H1 (cell line): ENCODE data around the gene SEMA3D. TPM values are rescaled to one million over a fixed set of nuclear protein-coding genes. Genes with fewer than 3 reads are reported as not detected.

Experiments
- CTCF ChIA-PET: fragments of 300-600 bp; sonication (Branson Sonifier 250); formaldehyde crosslinking; loops from one replicate; lab custom pipeline; 2021; ENCODE audit not compliant: partially characterized antibody; lab: Charles Lee
- POLR2A ChIA-PET: fragments of 300-600 bp; sonication (Branson Sonifier 250); formaldehyde crosslinking; loops from one replicate; lab custom pipeline; 2021; ENCODE audit warnings: inconsistent platforms; ENCODE audit not compliant: partially characterized antibody; lab: Charles Lee
- DNase-seq, 2 experiments: peaks; one replicate each; pipeline versions ENCODE4 v3.0.0 to v3.0.0-alpha.2; 2010 to 2022; ENCODE audit warnings: low spot score in 2 of 2, low read depth in 1 of 2, mixed read lengths in 1 of 2
- FAIRE-seq: peaks from 2 replicates; lab custom pipeline; 2011; peaks lifted over from hg19 to GRCh38; lab: Jason Lieb, UNC
- H2AFZ ChIP-seq: 2 replicates; pipeline ENCODE4 v1.8.1; 2012; ENCODE audit warnings: low read length, inconsistent platforms
- H2AK5ac ChIP-seq: 2 replicates; pipeline ENCODE4 v1.6.1; 2013; ENCODE audit warnings: low read depth, low read length
- H2BK120ac ChIP-seq: replicated peaks from 2 replicates; pipeline ENCODE3; 2013; ENCODE audit warnings: low read depth, low read length, inconsistent platforms
- H2BK12ac ChIP-seq: 2 replicates; pipeline ENCODE4 v1.6.1; 2013; ENCODE audit warnings: low read depth, low read length
- H2BK15ac ChIP-seq: 2 replicates; pipeline ENCODE4 v1.6.1; 2013; ENCODE audit warnings: low read length
- H2BK20ac ChIP-seq: 2 replicates; pipeline ENCODE4 v1.6.1; 2013; ENCODE audit warnings: low read length
- H2BK5ac ChIP-seq: 2 replicates; pipeline ENCODE4 v1.6.1; 2013; ENCODE audit warnings: low read depth, low read length
- H3K14ac ChIP-seq: 2 replicates; pipeline ENCODE4 v1.6.1; 2013; ENCODE audit warnings: inconsistent platforms; ENCODE audit not compliant: insufficient read length
- H3K18ac ChIP-seq: 2 replicates; pipeline ENCODE4 v1.6.1; 2013; ENCODE audit warnings: low read length; ENCODE audit errors: extremely low read depth
- H3K23ac ChIP-seq: 2 replicates; pipeline ENCODE4 v1.6.1; 2013; ENCODE audit warnings: inconsistent platforms; ENCODE audit not compliant: insufficient read length
- H3K23me2 ChIP-seq: 2 replicates; pipeline ENCODE4 v1.6.1; 2013; ENCODE audit warnings: low read depth, low read length
- H3K27ac ChIP-seq: 2 replicates; pipeline ENCODE4 v1.6.1; 2011; ENCODE audit warnings: low read depth, low read length, inconsistent platforms
- H3K27me3 ChIP-seq, 4 experiments: replicated peaks in 1 of 4; 1 replicate in 1 of 4; 2 replicates in 3 of 4; pipeline versions ENCODE4 v1.6.1 to v1.8.1; 2011 to 2013; ENCODE audit warnings: low read length in 3 of 4, mild to moderate bottlenecking in 3 of 4, inconsistent platforms in 2 of 4, mixed read lengths in 2 of 4, moderate library complexity in 1 of 4; ENCODE audit not compliant: control insufficient read depth in 3 of 4, insufficient read depth in 3 of 4; ENCODE audit errors: extremely low read depth in 1 of 4
- H3K36me3 ChIP-seq, 4 experiments: 2 replicates each; pipeline versions ENCODE4 v1.6.1 to v1.8.1; 2011 to 2013; ENCODE audit warnings: mild to moderate bottlenecking in 4 of 4, low read length in 3 of 4, moderate library complexity in 2 of 4, control low read depth in 1 of 4, inconsistent platforms in 1 of 4; ENCODE audit not compliant: insufficient read depth in 4 of 4, control insufficient read depth in 2 of 4
- H3K4ac ChIP-seq: replicated peaks from 2 replicates; pipeline ENCODE3; 2013; ENCODE audit warnings: low read length, low read depth, mixed read lengths, inconsistent platforms; ENCODE audit not compliant: insufficient read length
- H3K4me1 ChIP-seq, 4 experiments: replicated peaks in 1 of 4; 1 replicate in 1 of 4; 2 replicates in 3 of 4; pipeline versions ENCODE4 v1.6.1 to v1.8.1; 2011 to 2013; ENCODE audit warnings: low read length in 3 of 4, inconsistent platforms in 2 of 4, mixed read lengths in 1 of 4; ENCODE audit not compliant: insufficient read depth in 4 of 4, control insufficient read depth in 3 of 4
- H3K4me2 ChIP-seq, 2 experiments: 2 replicates each; pipeline versions ENCODE4 v1.6.1 to v1.8.1; 2011 to 2013; ENCODE audit warnings: low read depth in 2 of 2, low read length in 2 of 2, control low read depth in 1 of 2, inconsistent platforms in 1 of 2, mild to moderate bottlenecking in 1 of 2; ENCODE audit not compliant: insufficient read depth in 1 of 2
- H3K4me3 ChIP-seq, 4 experiments: fragments of 200-600, 300-600 bp in 1 of 4; sonication (generic), shearing (Covaris generic), sonication (Bioruptor Twin) in 1 of 4; 2 replicates each; pipeline versions ENCODE4 v1.5.1 to v1.8.1; 2011 to 2016; ENCODE audit warnings: low read length in 4 of 4, low read depth in 3 of 4, control low read depth in 2 of 4, inconsistent platforms in 2 of 4, mild to moderate bottlenecking in 2 of 4, mixed read lengths in 1 of 4, moderate library complexity in 1 of 4; ENCODE audit not compliant: insufficient read depth in 2 of 4; ENCODE audit errors: extremely low read depth in 1 of 4
- H3K56ac ChIP-seq: replicated peaks from 2 replicates; pipeline ENCODE3; 2013; ENCODE audit warnings: low read depth, mild to moderate bottlenecking, mixed read lengths, low read length, inconsistent platforms; ENCODE audit not compliant: insufficient read length
- H3K79me1 ChIP-seq: 2 replicates; pipeline ENCODE4 v1.6.1; 2013; ENCODE audit warnings: low read depth, low read length, control low read depth
- H3K79me2 ChIP-seq, 2 experiments: 2 replicates each; pipeline versions ENCODE4 v1.6.1 to v1.8.1; 2012 to 2013; ENCODE audit warnings: low read length in 2 of 2, mild to moderate bottlenecking in 2 of 2, inconsistent platforms in 1 of 2; ENCODE audit not compliant: insufficient read depth in 2 of 2, control insufficient read depth in 1 of 2
- H3K9ac ChIP-seq, 4 experiments: replicated peaks in 1 of 4; 1 replicate in 1 of 4; 2 replicates in 3 of 4; pipeline versions ENCODE4 v1.6.1 to v1.8.1; 2011 to 2013; ENCODE audit warnings: low read depth in 3 of 4, low read length in 3 of 4, control low read depth in 2 of 4, mild to moderate bottlenecking in 2 of 4, moderate library complexity in 2 of 4, inconsistent platforms in 1 of 4; ENCODE audit errors: extremely low read depth in 1 of 4
- H3K9me3 ChIP-seq, 2 experiments: 2 replicates each; pipeline versions ENCODE4 v1.6.1 to v1.8.1; 2012 to 2013; ENCODE audit warnings: mild to moderate bottlenecking in 2 of 2, moderate library complexity in 2 of 2, control low read depth in 1 of 2, inconsistent platforms in 1 of 2, low read depth in 1 of 2, low read length in 1 of 2, mixed read lengths in 1 of 2; ENCODE audit not compliant: insufficient read depth in 2 of 2
- H4K20me1 ChIP-seq, 2 experiments: replicated peaks in 1 of 2; 2 replicates each; pipeline versions ENCODE3 to v1.8.1; 2011 to 2013; ENCODE audit warnings: inconsistent platforms in 2 of 2, low read length in 2 of 2, mild to moderate bottlenecking in 1 of 2; ENCODE audit not compliant: insufficient read depth in 2 of 2, control insufficient read depth in 1 of 2
- H4K5ac ChIP-seq: 2 replicates; pipeline ENCODE4 v1.6.1; 2013; ENCODE audit warnings: low read length, low read depth, mixed read lengths, inconsistent platforms; ENCODE audit not compliant: insufficient read length
- H4K8ac ChIP-seq: 2 replicates; pipeline ENCODE4 v1.8.0; 2013; ENCODE audit warnings: mild to moderate bottlenecking, moderate library complexity, low read length, inconsistent platforms; ENCODE audit not compliant: insufficient read depth; ENCODE audit errors: extremely low read depth
- H4K91ac ChIP-seq: replicated peaks from 2 replicates; pipeline ENCODE3; 2013; ENCODE audit warnings: low read length, mixed read lengths, inconsistent platforms; ENCODE audit not compliant: insufficient read length
- BCL11A ChIP-seq, 2 experiments: IDR thresholded peaks; one replicate each; pipeline ENCODE4 v1.6.1; 2011; ENCODE audit warnings: low read depth in 2 of 2, low read length in 2 of 2, mild to moderate bottlenecking in 2 of 2
- CBX8 ChIP-seq: fragments of 300-800, 300-1000 bp; sonication (generic); IDR thresholded peaks from 2 replicates; pipeline ENCODE4 v1.7.1; 2016; ENCODE audit warnings: low read depth, low read length, borderline replicate concordance
- SIN3A ChIP-seq, 2 experiments: IDR thresholded peaks in 1 of 2; conservative IDR thresholded peaks in 1 of 2; 2 replicates each; pipeline ENCODE4 v1.6.1; 2011 to 2012; ENCODE audit warnings: low read length in 2 of 2, improper control_type of control experiment in 1 of 2, low read depth in 1 of 2, mild to moderate bottlenecking in 1 of 2
- SIX5 ChIP-seq: IDR thresholded peaks from 2 replicates; pipeline ENCODE4 v1.6.1; 2011; ENCODE audit warnings: mild to moderate bottlenecking, low read depth, low read length
- ZNF274 ChIP-seq: IDR thresholded peaks from 2 replicates; pipeline ENCODE4 v1.7.0; 2012; ENCODE audit warnings: low read length, borderline replicate concordance; ENCODE audit errors: extremely low read depth
- WGBS, 2 experiments: shearing (Covaris generic) in 1 of 2; methylation state at CpG; one replicate each; pipeline versions ENCODE4 v1.1.6 to v1.1.7; 2013 to 2015; ENCODE audit warnings: low lambda C conversion rate in 2 of 2, mixed read lengths in 2 of 2, inconsistent platforms in 1 of 2, low coverage in 1 of 2, missing lambda C conversion rate in 1 of 2; ENCODE audit not compliant: insufficient replicate concordance in 2 of 2, insufficient coverage in 1 of 2, insufficient read length in 1 of 2; ENCODE audit errors: extremely low coverage in 1 of 2, missing lambda C conversion rate in 1 of 2; 5-methylcytosine and 5-hydroxymethylcytosine counted together
- polyA plus RNA-seq, 7 experiments: library from polyadenylated mRNA; depleted of rRNA in 3 of 7; stranded (reverse) in 5 of 7; unstranded in 2 of 7; fragments of >200 nt in 5 of 7; fragments of 200-250 nt in 2 of 7; gene quantifications; 1 replicate in 5 of 7; 2 replicates in 1 of 7; 4 replicates in 1 of 7; pipeline versions ENCODE4 v1.2.1 to v1.2.3, GENCODE V29; 2011 to 2013; ENCODE audit warnings: missing spikeins in 2 of 7, mixed read lengths in 2 of 7
- total RNA-seq: library from RNA; stranded (reverse); fragmentation: NEBNext Ultra II Directional; extraction: Animal tissue kit (Norgen Biotek cat#: 25700); gene quantifications from 2 replicates; pipeline ENCODE4 v1.2.1, GENCODE V29; 2021

SEMA3D gene
- total and polyA plus RNA-seq, 2 of the 8 experiments (the other 6 are each of a cell fraction or from before 2014, with no cell fraction given) = 1.6 to 3.5 TPM

GRCh38 chr7:85135977-85136376 is 50.9 kb downstream of the SEMA3D start:
- H3K23me2 ChIP-seq = no peaks in the 10 kb centered on the region
- H2BK12ac ChIP-seq = no peak overlapping the region
- H2BK15ac ChIP-seq = no peak overlapping the region
- ChIA-PET CTCF (no interaction called here), POLR2A (no interaction called here)
- no peak overlapping the region for H3K23ac ChIP-seq
- no peak overlapping the region for H2BK120ac ChIP-seq
- H4K5ac ChIP-seq = no peak overlapping the region
- no peak overlapping the region for H3K4me3 ChIP-seq
- WGBS, 2 experiments = 83% methylated on average over 2 of the region's 2 CpGs; no CpG with 5 or more reads in 1 of the 2 experiments
- H3K27ac ChIP-seq = no peak overlapping the region
- no peaks in the 10 kb centered on the region for H3K79me1 ChIP-seq
- H3K9me3 ChIP-seq = no peaks in the 10 kb centered on the region
- H4K8ac ChIP-seq = no peak overlapping the region
- no peaks in the 10 kb centered on the region for H3K36me3 ChIP-seq
- no peak overlapping the region for H3K56ac ChIP-seq
- H3K27me3 ChIP-seq = no peaks in the 10 kb centered on the region
- H2BK5ac ChIP-seq = no peak overlapping the region
- H2AFZ ChIP-seq = no peak overlapping the region
- H3K9ac ChIP-seq = no peak overlapping the region
- H4K20me1 ChIP-seq = no peaks in the 10 kb centered on the region
- no peak overlapping the region for H3K14ac ChIP-seq
- FAIRE-seq = no peak
- H3K4ac ChIP-seq = no peak overlapping the region
- H4K91ac ChIP-seq = no peak overlapping the region
- no peaks in the 10 kb centered on the region for H3K4me1 ChIP-seq
- no peaks in the 10 kb centered on the region for H3K79me2 ChIP-seq
- H2AK5ac ChIP-seq = no peak overlapping the region
- DNase-seq = no peak
- no peak overlapping the region for H3K4me2 ChIP-seq
- no peak overlapping the region for H2BK20ac ChIP-seq
- H3K18ac ChIP-seq = no peak overlapping the region
- TF ChIP-seq ZNF274 (no peak), CBX8 (no peak), SIX5 (no peak), BCL11A (IDR thresholded peaks at IDR 0.05; ENCODE audit: low read depth in 2 of 2, low read length in 2 of 2) (no peak), SIN3A (conservative IDR thresholded peaks at IDR 0.05 in 1 of 2, IDR thresholded peaks at IDR 0.05 in 1 of 2; ENCODE audit: low read depth in 1 of 2, low read length in 2 of 2) (no peak)
